Lung (tissue), 12 donors: ENCODE measurements around the gene GREM2. TPM values are rescaled to one million over a fixed set of nuclear protein-coding genes. Genes with fewer than 3 reads are reported as not detected.

Experiments used
- ATAC-seq: fragments of 200-7000 bp; cut with Tn5 transposase; one replicate; pipeline ENCODE4 v1.9.1; 2020; ENCODE audit warnings: moderate number of reproducible peaks; ENCODE audit not compliant: insufficient read depth, low FRiP score
- DNase-seq, 3 donors: peaks; one replicate each; pipeline ENCODE4 v3.0.0-alpha.2; 2013 to 2017
- H3K27ac ChIP-seq, 2 donors: one replicate each; pipeline ENCODE4 v1.5.1; 2013; ENCODE audit warnings: mild to moderate bottlenecking in 2 of 2, moderate library complexity in 2 of 2, control low read depth in 1 of 2, inconsistent platforms in 1 of 2, low read depth in 1 of 2, low read length in 1 of 2
- H3K27me3 ChIP-seq, 3 donors: one replicate each; pipeline ENCODE4 v1.5.1; 2013; ENCODE audit warnings: low read length in 2 of 3; ENCODE audit not compliant: control insufficient read depth in 3 of 3, insufficient read depth in 3 of 3
- H3K36me3 ChIP-seq, 4 donors: one replicate each; pipeline ENCODE4 v1.5.1; 2013; ENCODE audit warnings: low read length in 4 of 4, mild to moderate bottlenecking in 1 of 4, moderate library complexity in 1 of 4; ENCODE audit not compliant: control insufficient read depth in 4 of 4, insufficient read depth in 4 of 4
- H3K4me1 ChIP-seq, 5 donors: one replicate each; pipeline ENCODE4 v1.5.1; 2013; ENCODE audit warnings: low read length in 5 of 5, mild to moderate bottlenecking in 2 of 5, moderate library complexity in 1 of 5; ENCODE audit not compliant: control insufficient read depth in 5 of 5, insufficient read depth in 5 of 5
- H3K4me3 ChIP-seq: one replicate; pipeline ENCODE4 v1.5.1; 2013; ENCODE audit warnings: mild to moderate bottlenecking, control low read depth, moderate library complexity
- H3K9ac ChIP-seq, 2 donors: one replicate each; pipeline ENCODE4 v1.5.1; 2013; ENCODE audit warnings: low read length in 2 of 2, control low read depth in 1 of 2; ENCODE audit not compliant: insufficient read depth in 1 of 2
- H3K9me3 ChIP-seq, 4 donors: one replicate each; pipeline ENCODE4 v1.5.1; 2013; ENCODE audit warnings: low read length in 3 of 4, mild to moderate bottlenecking in 1 of 4, moderate library complexity in 1 of 4; ENCODE audit not compliant: control insufficient read depth in 4 of 4, insufficient read depth in 3 of 4
- CTCF ChIP-seq: IDR thresholded peaks from 2 replicates; pipeline ENCODE4 v1.5.1; 2012; ENCODE audit warnings: mild to moderate bottlenecking; ENCODE audit errors: control extremely low read depth, extremely low read depth
- WGBS, 2 donors: extraction: QIAGEN DNeasy Blood & Tissue Kit; methylation state at CpG; one replicate each; pipeline ENCODE4 v1.1.7; 2013; 5-methylcytosine and 5-hydroxymethylcytosine counted together
- polyA plus RNA-seq, 2 donors: library from polyadenylated mRNA; stranded (reverse); fragments of 200-250 nt; gene quantifications; one replicate each; pipeline ENCODE4 v1.2.1, GENCODE V29; 2013
- total RNA-seq, 2 donors: library from RNA; depleted of rRNA in 1 of 2; stranded (reverse); fragments of >200 nt in 1 of 2; gene quantifications; one replicate each; pipeline ENCODE4 v1.2.1, GENCODE V29; 2014 to 2021
- donor health status: control.
- donor health status: control.
- donor health status: Bipolar disorder and iron deficiency.
- donor health status: healthy.
- donor health status: DM: yes; HTN: yes; CAD: no.

Gene GREM2
- total and polyA plus RNA-seq, 4 donors: 0.47 to 8.8 (median 0.76) TPM

- 51 to 73% methylated on average over 3 of the region's 3 CpGs for WGBS, 2 donors
- no peaks in the 10 kb centered on the region for H3K27me3 ChIP-seq
- DNase-seq (no peak), ATAC-seq (no peak)
- no peak overlapping the region for H3K27ac ChIP-seq
- no peak overlapping the region for H3K4me3 ChIP-seq
- H3K36me3 ChIP-seq: no peaks in the 10 kb centered on the region
- no peak overlapping the region for H3K9ac ChIP-seq
- TF ChIP-seq CTCF: no peak
- H3K9me3 ChIP-seq: peaks cover 0 to 2% (median 0%) of the 10 kb centered on the region in 4 donors
- no peaks in the 10 kb centered on the region for H3K4me1 ChIP-seq
Measured at GRCh38 chr1:240508201-240508600, 103.8 kb downstream of the GREM2 start.

GRCh38 chr1:240506176-240506575, 105.8 kb downstream of the GREM2 start:
- 82 to 89% methylated on average over 4 of the region's 4 CpGs for WGBS, 2 donors
- no peaks in the 10 kb centered on the region for H3K4me1 ChIP-seq
- H3K9ac ChIP-seq: no peak overlapping the region
- no peak overlapping the region for H3K4me3 ChIP-seq
- H3K9me3 ChIP-seq: peaks cover 0 to 2% (median 0%) of the 10 kb centered on the region in 4 donors
- TF ChIP-seq CTCF: no peak
- H3K27ac ChIP-seq: no peak overlapping the region
- H3K27me3 ChIP-seq: no peaks in the 10 kb centered on the region
- H3K36me3 ChIP-seq: no peaks in the 10 kb centered on the region
- DNase-seq: no peak
- ATAC-seq: no peak

DNA sequence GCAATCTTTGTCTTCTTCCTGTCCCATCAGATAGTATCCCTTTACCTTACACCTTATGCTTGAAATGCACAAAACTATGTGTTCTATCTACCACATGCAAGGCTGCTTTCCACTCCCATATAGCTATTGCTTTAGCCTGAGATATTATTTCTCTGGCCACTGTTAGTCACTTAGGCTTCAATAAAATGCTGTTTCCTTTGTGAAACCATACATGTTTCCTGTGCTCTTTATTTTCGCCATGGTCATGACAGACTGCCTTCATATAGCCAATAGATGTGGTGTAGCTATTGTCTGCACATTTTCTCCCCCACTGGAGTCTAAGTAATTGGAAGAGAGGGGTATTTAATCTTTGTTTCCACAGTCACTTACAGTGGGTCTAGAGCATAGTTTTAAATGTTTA, 108.4 kb downstream of the GREM2 start:
- H3K9ac ChIP-seq: no peak overlapping the region
- no peaks in the 10 kb centered on the region for H3K27me3 ChIP-seq
- no peak for TF ChIP-seq CTCF
- H3K4me1 ChIP-seq: no peaks in the 10 kb centered on the region
- no peaks in the 10 kb centered on the region for H3K36me3 ChIP-seq
- peaks cover 0 to 2% (median 0%) of the 10 kb centered on the region in 4 donors for H3K9me3 ChIP-seq
- DNase-seq: no peak
- H3K4me3 ChIP-seq: no peak overlapping the region
- WGBS, 2 donors: 33 to 36% methylated on average over 1 of the region's 1 CpG
- H3K27ac ChIP-seq: no peak overlapping the region
- ATAC-seq: no peak

- H3K9me3 ChIP-seq: peaks cover 0 to 2% (median 0%) of the 10 kb centered on the region in 4 donors
- no peak for TF ChIP-seq CTCF
- H3K27ac ChIP-seq: no peak overlapping the region
- no peaks in the 10 kb centered on the region for H3K27me3 ChIP-seq
- no peak overlapping the region for H3K9ac ChIP-seq
- no peak overlapping the region for H3K4me3 ChIP-seq
- H3K36me3 ChIP-seq: no peaks in the 10 kb centered on the region
- no peak for DNase-seq
- WGBS, 2 donors: 81 to 90% methylated on average over 4 of the region's 4 CpGs
- no peak for ATAC-seq
- peaks cover 0 to 3% (median 0%) of the 10 kb centered on the region in 5 donors for H3K4me1 ChIP-seq
Measured at GRCh38 chr1:240503036-240503435, 108.9 kb downstream of the GREM2 start.
